Activated gamma-delta T cell treated with anti-CD3 and anti-CD28 coated beads, Interleukin-2, amount 50 U/mL, for 16 hours (primary cell): ENCODE data around the gene PALLD.
"Not testable (repeated sequence)": the region's sequence is repeated elsewhere in the genome, so short reads cannot be mapped to it uniquely, and the experiment has no call there.

Source experiments
- DNase-seq: peaks from one replicate; pipeline ENCODE4 v3.0.0-alpha.2; 2020; ENCODE audit warnings: low read depth

Gene PALLD

GRCh38 chr4:168491563-168491962 is 5.3 kb upstream of the PALLD start:
- DNase-seq: no peak

- DNase-seq: no peak
Measured at GRCh38 chr4:168498251-168498650, 1.4 kb downstream of the PALLD start.

GRCh38 chr4:168499241-168499640 is 2.4 kb downstream of the PALLD start:
- no peak for DNase-seq

GRCh38 chr4:168501407-168501806 is 4.6 kb downstream of the PALLD start:
- DNase-seq: no peak

- DNase-seq: no peak
Measured at GRCh38 chr4:168502861-168503260, 6.0 kb downstream of the PALLD start.

- no peak for DNase-seq
Measured at GRCh38 chr4:168503652-168504362, 7.0 kb downstream of the PALLD start.

- no peak for DNase-seq
Measured at GRCh38 chr4:168504526-168504925, 7.7 kb downstream of the PALLD start.

- DNase-seq: no peak
Measured at GRCh38 chr4:168506014-168506413, 9.2 kb downstream of the PALLD start.

GRCh38 chr4:168507178-168507815 is 10.4 kb downstream of the PALLD start:
- DNase-seq: no peak

GRCh38 chr4:168508683-168509082 is 11.8 kb downstream of the PALLD start:
- DNase-seq: no peak

GRCh38 chr4:168509786-168510185 is 12.9 kb downstream of the PALLD start:
- DNase-seq: no peak

GRCh38 chr4:168511780-168512489 is 15.1 kb downstream of the PALLD start:
- DNase-seq: peak; percentile 41

- DNase-seq: not testable (repeated sequence)
Measured at GRCh38 chr4:168513826-168514225, 17.0 kb downstream of the PALLD start.

- no peak for DNase-seq
Measured at GRCh38 chr4:168514249-168514852, 17.5 kb downstream of the PALLD start.

GRCh38 chr4:168515222-168516011 is 18.6 kb downstream of the PALLD start:
- no peak for DNase-seq

- DNase-seq: no peak
Measured at GRCh38 chr4:168516841-168517240, 20.0 kb downstream of the PALLD start.

GRCh38 chr4:168519576-168519975 is 22.7 kb downstream of the PALLD start:
- DNase-seq: no peak

- no peak for DNase-seq
Measured at GRCh38 chr4:168521721-168522120, 24.9 kb downstream of the PALLD start.

GRCh38 chr4:168522356-168522755 is 25.5 kb downstream of the PALLD start:
- no peak for DNase-seq

GRCh38 chr4:168522829-168523489 is 26.1 kb downstream of the PALLD start:
- no peak for DNase-seq

- DNase-seq: no peak
Measured at GRCh38 chr4:168524006-168524405, 27.2 kb downstream of the PALLD start.
